ENCODE results near the gene HMX1.

HMX1 gene

GRCh38 chr4:8909548-8909947 is 37.9 kb upstream of the HMX1 start:
- no peak for DNase-seq

GRCh38 chr4:8908206-8908893 is 36.7 kb upstream of the HMX1 start:
- no peak for DNase-seq

GRCh38 chr4:8907596-8908205 is 36.1 kb upstream of the HMX1 start:
- no peak for DNase-seq

DNA sequence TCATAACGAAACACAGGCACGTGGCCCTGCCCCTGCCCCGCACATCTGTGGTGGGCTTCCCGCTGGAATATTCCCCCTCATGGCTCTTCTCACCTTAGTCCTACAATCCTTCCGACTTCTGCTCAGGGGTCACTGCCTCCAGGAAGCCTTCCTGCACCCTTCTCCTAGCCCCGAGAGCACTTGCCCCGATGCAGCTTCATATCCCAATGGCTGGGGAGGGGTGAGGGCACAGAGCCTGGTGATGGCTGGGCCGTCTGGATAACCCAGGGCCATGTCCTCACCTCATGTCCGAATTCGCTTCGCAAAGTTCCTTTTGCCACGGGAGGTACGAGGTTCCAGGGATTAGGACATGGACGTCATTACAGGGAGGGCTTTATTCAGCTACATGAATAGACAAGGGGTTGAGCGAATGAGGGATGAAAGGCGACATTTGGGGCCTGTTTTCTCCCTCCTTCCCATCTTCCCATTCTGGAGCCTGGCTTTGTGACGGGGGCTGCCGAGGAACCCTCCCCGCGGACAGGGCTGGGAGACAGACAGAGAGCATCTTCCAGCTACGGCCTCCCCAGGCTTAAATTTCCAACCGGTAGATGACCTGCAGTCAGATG is 35.5 kb upstream of the HMX1 start:
- no peak for DNase-seq

- DNase-seq, result no peak
Measured at GRCh38 chr4:8906668-8906970, 35.0 kb upstream of the HMX1 start.

GRCh38 chr4:8905773-8906667 is 34.4 kb upstream of the HMX1 start:
- no peak for DNase-seq

DNA sequence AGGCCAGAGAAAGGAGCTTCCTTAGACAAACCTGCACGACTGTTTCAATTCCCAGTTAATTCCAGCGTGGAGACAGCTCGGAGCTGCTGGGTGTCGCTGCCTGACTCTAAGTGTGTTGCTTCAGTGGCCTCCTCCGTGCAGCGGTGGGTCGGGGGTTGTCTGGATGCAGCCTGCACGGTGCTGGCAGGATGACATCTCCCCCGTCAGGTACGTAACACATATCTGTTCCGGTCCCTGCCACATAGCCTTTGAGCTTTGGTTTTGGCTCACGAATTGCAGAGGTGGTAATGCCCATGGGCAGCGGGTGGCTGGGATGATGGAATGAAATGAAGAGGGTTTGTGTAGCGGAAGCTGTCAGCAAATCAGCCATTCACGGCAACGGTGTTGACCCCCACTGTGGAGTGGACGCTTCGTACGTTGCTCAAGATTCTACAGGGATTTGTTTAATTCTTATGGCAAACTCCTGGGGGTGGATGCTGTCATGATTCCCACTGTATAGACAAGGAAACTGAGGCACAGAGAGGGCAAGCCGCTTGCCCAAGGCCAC is 33.7 kb upstream of the HMX1 start:
- DNase-seq, result no peak

GRCh38 chr4:8904666-8905065 is 33.0 kb upstream of the HMX1 start:
- no peak for DNase-seq

GRCh38 chr4:8904041-8904501 is 32.4 kb upstream of the HMX1 start:
- DNase-seq, result no peak

GRCh38 chr4:8901335-8901734 is 29.7 kb upstream of the HMX1 start:
- DNase-seq, result no peak

- DNase-seq, result no peak
Measured at GRCh38 chr4:8900588-8900987, 28.9 kb upstream of the HMX1 start.

- no peak for DNase-seq
Measured at GRCh38 chr4:8898419-8898818, 26.8 kb upstream of the HMX1 start.

DNA sequence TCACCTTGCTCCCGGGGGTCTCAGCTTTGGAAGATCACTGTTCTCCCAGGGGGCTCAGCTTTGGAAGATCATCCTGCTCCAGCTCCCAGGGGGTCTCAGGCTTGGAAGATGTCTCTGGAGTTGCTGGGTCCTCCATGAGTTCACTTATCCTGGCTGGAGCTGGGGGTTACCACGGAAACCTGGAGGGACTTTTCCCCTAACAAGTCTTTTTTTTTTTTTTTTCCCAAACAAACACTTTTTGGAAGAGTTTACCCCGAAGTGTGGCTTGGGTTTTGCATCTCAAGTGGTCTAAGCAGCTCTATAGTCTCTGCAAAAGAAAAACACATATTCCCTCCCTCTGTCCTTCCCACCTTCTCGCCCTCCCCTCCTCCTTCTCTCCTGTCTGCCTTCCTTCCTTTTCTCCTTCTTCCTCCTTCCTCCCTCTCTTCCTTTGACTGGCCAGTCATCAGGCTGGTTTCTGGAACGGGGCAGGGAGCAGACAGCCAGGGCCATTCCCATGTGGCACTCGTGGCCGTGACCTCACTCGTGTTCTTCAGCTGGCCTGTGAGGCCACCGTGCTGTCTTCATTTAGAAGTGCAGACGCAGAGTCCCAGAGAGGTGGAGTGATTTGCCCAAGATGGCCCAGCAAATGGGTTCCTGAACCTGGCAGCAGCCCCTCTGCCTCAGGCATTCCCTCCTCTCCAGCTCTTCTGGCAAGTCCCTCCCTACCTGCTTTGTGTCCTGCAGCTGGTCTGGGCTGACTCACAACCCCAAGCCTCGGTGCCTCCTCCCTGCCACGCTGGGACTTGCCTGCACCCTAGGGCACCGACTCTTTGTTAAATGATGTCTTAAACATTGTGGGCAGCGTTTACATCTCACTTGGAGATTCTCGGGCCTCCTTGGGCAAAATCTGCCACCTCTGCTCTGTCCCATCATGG is 25.9 kb upstream of the HMX1 start:
- no peak for DNase-seq

GRCh38 chr4:8896506-8896905 is 24.9 kb upstream of the HMX1 start:
- DNase-seq, result no peak

DNA sequence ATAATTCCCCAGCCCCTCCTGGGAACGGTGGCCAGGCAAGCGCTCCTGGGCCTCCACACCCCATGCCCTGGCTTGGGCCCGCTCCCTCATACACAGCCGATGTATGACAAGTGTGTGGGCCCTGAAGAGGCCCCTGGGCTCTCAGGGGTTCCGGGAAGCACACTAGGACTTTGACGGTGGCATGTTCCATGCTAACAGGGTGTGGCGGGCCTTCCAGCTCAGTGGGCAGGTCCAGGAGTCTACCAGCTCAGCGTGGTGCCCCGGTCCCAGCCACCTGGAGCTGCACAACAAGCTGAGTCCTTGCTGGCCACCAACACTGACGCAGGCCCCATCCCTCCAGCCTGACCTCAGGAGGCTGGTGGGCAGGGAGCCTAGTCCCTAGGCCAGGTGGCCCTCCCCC is 24.4 kb upstream of the HMX1 start:
- DNase-seq, result no peak

GRCh38 chr4:8895295-8895694 is 23.7 kb upstream of the HMX1 start:
- no peak for DNase-seq

- DNase-seq, result no peak
Measured at GRCh38 chr4:8894424-8894816, 22.8 kb upstream of the HMX1 start.

DNA sequence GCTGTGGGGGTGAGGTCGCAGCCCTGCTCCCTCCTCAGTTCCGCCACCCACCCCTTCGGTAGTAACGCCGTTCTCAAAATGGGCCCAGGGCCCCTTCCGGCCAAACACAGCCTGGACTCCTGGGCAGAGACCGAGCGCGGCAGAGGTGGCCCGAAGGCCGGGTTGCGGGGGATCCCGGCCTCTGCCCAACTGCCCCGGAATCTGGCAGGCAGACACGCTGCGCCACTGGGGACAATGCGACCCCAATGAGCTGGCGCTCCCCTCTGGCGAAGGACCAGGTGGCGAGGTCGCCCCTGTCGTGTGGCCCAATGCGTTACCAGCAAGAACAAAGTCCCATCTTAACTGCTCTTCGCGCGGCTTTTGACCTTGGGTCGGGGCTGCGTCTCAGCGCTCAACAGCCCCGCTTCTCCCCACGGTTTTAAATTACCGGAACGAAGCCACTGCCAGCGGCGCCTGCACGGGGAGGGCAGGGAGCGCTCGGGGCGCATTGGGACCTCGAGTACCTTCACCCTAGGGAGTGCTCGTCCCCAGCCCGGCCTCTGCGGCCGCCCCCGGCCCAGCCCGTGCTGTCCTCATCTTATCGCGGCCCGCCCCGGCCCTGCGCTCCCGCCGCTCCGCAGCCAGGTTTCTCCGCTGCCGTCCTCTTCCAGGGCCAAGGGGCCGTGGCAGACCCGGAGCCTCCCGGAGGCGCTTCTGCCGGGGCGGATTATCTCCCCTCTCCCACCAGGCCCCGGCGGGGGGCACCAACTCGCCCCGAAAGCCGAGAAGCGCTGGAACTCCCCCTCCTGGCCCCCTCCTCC is 22.2 kb upstream of the HMX1 start:
- DNase-seq, result no peak

DNA sequence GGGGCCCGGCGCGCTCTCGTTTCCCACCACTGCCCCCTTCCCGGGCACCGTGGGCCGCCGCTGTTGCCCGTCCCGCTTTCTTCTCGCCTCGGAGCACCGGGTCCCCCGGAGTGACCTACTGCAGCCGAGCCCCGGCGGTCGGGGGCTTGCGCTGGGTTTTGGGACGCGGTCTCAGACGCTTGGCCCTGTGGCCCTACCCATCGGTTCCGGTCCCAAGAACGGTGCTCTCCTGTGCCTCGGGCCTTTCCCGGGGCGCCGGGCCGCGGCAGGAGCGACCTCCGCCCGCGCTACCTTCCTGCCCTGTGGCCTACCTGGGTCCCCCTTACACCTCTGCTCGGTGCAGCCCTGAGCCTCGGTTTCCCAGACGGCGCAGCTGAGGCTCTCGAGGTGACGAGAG is 21.6 kb upstream of the HMX1 start:
- no peak for DNase-seq

- no peak for DNase-seq
Measured at GRCh38 chr4:8892556-8893226, 21.1 kb upstream of the HMX1 start.

All from NCI-H1694 (cell line).